ENCODE measurements around the gene LELP1.

Gene LELP1

DNA sequence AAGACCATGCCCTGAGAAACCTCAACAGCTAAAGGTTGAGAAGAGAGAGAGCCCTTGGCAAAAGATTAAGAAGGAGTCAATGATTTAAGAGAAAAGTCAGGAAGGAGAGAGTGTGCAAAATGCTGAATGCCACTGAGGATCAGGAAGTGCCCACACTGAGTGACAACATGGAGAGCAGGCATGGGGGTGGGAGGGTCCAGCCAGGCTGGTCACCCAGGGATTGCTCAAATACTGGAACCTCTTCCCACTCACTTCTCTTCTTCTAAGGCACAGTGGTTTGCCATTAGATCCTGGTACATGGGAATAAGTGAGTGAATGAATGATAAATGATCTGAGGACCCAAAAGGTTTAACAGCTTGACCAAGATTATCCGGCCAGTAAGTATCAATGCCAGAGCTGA, 25.3 kb downstream of the LELP1 start:
- no peak for DNase-seq

DNA sequence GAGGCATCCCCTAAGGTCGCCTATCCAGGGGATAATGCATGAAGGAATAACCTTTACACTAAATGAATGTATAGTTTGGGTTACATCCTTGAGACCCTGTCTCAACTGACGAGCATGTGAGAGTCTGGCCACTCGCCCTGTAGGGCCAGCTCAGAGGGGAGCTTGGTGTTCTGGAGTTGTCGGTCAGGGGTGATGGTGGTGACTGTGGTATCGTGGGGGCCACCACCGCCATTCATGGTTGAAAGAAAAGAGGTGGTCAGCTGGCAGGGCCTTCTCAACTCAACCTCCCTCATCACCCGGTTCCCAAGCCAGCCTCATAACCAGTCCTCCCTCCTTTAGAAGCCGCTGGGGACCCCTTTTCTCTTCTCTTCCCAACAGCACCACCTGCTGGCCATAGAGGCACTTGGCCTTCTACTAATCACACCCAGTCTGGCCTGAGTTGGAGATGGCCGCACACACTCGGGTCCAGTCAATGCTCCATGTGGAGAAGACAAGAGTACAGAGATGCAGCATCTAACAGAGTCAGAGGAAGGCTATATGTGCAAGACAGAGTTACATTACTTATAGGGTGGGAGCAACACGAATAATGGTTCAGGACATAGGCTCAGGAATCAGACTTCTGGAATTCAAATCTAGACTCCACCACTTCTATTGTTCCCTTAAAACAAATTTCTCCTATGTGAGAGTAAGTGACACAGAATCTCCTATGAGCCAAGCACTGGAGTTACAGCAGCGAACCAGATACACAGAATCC, 26.0 kb downstream of the LELP1 start:
- DNase-seq, result peak in 6 of 58 donors; percentile 0 to 9 (median 2)

DNA sequence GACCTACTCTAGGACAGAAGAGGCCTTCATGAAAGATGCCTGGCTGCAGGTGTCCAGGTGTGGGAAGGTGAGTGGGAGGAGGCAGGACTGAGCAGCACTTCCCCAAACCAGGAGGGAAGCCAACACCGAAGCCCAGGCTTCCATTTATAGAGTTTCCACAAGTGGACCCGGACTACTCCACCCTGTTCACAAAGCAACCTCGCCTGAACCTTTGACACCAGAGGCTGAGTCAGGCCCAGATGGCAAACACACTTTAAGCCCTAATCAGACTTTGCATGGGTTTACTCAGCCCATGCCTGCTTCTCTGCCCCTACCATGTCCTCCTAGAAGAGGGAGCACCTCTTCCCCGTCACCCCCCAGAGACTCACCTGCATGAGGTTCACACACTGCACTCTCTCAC, 28.1 kb downstream of the LELP1 start:
- DNase-seq, result no peak

DNA sequence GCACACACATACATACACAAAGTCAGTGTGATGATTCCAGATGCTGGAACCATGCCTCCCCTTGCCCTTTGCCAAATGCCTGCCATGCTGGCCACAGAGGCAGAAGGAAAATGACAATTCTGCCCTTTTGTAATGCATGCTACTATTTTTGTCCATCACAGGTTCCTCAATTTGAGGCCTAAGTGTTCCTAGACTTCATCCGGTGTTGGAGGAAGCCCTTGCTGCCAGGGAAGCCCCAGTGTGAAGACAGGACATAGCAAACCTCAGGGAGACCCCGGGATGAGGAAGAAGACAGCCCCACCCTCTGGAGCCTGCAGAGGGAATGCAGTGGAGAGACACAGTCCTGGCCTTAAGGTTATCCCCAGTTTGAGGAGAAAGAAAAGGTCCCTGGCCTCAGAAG, 28.6 kb downstream of the LELP1 start:
- no peak for DNase-seq

DNA sequence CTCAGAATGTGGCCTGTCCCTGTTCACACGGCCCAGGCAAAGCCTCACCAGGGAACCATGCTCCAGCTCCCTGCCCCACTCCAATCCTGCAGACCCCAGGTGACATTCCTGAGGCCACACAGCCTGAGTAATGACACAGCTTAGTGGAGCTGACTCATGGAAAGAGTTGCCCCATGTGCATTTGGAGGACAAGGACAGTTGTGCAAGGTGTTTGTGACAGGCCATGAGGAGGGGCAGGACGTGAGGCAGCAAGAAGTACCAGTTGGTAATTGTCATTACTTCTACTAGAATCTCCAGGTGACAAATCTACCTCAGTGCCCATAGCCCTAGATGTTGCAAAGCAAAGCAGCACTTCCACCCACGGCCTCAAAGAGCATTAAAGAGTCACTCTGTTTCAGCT, 29.3 kb downstream of the LELP1 start:
- DNase-seq, result no peak

DNA sequence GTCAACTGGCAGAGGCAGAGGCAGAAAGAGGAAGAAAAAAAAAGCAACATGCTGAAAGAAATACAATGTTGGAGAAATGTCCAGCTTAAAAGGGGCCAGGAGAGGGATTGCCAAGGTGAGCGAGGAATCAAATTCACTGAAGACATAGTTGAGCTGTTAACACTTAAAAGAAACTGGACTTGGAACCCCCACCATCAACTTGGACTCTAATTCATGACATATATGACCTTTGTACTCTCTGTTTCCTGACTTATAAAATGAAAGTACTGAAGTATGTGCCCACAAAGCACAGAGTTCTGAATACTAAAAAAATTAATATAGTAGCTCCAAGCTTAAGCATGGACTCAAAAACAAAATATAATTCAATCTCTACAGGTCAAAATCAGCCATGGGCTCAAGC, 30.2 kb downstream of the LELP1 start:
- no peak for DNase-seq

DNA sequence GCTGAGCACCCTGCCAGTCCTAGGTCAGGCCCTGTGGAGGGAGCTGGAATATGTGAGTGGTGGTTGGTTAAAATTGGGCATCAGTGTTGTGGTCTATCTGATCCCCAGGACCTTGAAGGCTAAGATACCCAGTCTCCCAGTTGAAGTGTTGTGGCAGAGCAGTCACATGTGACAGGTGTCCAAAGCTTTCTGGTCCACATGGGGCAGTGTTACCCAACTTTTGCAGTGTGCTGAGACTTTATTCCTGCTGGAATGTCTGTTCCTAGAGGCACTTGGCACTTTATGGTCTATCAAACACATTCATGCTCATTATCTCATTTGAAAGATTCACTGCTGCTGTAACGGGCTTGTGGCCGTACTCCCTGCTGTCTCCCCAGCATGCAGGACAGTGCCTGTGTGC, 35.3 kb downstream of the LELP1 start:
- no peak for DNase-seq

DNA sequence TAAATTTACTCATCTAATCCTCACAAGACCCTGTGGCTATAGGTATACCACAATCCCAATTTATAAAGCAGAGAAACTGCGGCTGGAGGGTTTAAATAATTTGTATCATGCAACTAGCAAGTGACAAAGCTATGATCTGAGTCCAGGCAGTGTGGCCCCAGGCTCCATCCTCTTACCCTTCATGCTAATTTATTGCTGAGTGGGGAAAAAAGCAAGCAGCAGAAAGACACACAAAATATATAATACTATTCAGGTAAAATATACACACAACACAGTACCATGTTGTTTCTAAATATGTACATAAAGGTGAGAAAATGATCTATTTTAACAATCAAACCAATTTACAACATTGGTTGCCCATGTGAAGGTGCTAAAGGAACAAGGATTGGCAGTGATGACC, 38.9 kb downstream of the LELP1 start:
- DNase-seq, result no peak

DNA sequence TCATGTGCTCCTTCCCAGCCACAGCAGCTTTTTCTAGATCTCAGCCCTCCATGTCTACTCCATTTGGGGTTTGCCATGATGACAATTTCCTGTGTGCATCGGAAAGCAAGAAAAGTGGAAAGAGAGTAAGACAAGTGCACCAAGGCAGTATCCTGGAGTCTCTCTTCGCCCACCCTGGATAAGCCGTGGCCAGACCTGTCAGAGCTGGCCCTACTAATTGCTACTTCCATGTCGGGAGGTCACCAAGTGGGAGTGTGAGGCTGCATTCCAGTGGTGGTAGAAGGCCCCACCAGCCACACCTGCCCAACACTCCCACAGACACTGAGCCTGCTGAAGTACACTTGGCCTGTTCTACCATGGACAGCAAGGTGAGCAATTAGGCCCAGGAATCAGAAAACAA, 42.2 kb downstream of the LELP1 start:
- no peak for DNase-seq

DNA sequence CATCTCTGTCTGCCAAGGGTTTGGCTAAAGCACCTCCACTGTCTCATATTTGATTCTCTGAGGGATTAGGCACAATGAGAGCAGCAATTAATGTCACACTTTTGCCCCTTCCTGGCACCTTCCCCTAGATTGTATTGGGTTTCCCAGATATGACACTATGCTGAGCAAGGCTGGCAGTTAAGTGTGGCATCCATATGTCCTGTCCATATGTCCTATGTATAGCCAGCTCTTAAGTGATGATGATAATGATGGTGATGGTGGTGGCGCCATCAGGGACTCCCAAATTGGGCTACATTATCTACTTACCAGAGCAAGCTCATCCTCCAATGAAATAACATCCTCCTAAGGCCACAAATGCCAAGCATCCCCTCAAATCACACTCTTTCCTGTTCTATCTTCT, 42.8 kb downstream of the LELP1 start:
- DNase-seq, result no peak

DNA sequence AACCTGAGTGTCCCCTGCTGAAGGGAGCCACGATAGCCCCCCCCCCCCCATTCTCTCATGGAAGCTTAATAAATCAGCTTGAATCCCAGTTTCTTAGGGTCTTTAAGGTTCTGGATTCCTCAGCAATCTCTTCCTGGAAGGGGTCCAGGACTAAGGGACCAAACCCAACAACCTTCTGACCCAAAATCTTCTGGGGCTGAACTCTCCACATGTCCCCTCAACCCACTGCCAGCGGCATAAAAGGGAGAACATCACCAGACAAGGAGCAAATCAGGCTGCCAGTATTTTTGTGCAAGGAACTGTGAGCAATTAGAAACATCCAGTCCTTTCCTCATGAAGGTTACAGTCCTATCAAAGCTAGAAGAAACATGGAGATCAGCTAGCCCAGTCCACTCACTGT, 43.6 kb downstream of the LELP1 start:
- DNase-seq, result no peak

DNA sequence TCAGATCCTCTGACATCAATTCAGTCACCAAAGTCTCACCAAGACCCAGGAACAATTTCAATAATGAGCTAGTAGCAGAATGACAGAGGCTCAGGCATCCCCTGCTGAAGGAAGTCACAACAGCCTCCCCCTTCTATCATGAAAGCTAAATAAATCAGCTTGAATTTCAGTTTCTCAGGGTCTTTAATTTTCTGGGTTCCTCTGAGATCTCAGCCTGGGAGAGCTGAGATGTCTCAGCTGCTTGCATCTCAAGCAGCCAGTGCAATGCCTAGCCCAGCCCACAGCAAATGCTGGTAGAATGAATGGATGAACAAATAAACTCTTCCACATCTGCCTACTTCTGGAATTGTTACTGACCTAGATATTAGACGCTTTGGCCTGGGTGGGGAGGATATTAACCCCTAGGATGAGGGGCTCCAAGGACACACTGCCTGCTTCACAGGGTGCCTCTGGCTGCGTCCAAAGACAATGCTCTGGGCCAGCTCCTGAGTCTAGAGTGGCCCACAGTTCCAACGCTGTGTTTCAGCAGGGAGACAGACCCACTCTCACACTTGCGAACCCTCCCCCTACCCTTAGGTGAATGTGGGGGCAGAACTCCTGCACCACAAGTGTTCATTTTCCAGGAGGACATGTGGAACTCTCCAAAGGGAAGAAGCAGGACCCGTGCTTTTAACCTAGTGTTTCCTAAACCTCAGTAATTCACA, 45.1 kb downstream of the LELP1 start:
- no peak for DNase-seq

DNA sequence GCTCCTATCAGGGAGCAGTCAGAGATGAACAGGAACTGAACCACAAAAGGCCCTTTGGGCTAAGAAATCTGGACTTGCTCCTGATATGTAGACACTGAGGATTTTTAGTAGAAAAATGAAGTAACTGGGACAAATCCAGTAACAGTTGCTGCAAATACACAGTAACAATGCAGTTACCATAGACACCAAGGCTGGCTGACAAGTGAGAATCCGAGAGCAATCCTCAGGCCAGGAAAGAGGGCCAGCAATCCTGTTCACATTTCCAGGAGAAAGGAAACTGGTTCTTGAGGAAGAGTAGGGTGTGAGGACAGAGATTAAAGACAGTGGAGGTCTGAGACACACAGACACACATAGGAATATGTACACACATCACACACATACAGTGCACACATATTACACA, 46.9 kb downstream of the LELP1 start:
- peak in 7 of 58 donors; percentile 3 to 40 (median 18) for DNase-seq

DNA sequence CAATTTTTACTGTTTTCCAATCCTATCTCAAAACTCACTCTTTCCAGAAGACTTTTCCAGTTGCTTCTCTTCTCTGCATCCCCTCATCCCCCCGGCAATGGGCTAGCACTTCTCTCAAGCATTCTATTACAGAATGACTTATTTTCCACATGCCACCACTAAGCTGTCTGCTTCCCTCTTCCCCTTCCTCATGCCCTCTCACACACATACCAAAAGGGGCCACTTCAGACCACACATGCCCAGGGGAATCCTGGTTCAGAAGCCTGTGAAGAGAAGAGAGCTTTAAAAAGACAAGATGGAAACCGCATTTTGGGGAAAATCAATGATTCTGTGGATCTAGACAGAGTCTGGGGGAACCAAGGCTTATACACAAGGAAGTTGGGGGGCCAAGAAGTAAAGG, 47.9 kb downstream of the LELP1 start:
- no peak for DNase-seq

DNA sequence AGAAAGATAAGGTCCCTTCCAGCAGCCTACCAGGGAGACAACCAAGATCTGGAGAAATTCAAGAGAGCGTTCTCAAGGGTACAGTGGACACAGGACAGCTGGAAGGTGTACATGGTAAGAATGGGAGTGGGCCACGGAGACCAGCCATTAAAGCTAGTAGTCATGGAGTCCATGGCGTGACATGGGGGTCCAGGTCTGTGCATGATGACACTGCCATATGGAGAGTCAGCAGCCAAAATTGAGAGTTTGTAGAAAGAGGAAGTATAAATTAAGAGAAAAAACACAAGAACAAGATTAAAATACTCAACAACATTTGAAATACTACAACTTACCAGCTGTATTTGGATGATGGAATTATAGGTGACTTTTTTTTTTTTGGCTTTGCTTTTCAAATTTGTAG, 48.3 kb downstream of the LELP1 start:
- no peak for DNase-seq

DNA sequence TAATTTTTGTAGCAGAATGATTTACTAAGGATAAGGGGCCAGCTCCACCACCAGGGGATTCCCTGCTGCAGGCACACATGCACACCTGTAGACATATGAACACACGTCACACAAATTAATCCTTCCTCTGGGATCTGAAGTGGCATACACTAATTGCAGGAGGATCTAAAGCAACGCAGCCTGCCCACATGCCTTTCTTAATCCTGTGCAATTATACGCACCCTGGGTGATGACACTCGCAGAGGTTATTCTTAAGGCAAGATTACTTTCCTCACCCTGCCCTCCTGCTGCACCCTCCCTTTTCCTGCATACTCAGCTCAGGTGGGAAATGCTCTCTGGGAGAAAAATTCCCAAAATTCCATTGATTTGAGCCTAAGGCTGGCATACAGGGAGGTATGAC, 48.8 kb downstream of the LELP1 start:
- DNase-seq, result no peak

DNA sequence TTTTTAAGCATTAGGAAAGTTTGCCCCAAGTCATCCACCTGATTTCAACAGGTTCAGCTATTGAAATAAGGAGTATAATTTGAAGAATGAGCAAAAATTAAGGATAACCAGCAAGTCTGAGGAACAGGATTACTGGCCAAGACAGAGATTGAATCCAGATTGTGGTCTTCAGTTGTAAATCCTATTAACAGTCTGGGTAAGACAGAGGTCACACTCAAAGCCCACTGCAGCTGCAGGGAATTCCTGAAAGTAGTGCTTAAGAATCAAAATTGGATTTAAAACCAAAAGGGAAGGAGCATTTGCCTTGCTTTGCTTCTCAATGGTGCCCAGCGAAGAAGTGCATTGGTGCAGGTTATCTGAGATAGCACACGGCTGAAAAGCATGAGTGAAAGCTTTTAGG, 49.8 kb downstream of the LELP1 start:
- no peak for DNase-seq

DNA sequence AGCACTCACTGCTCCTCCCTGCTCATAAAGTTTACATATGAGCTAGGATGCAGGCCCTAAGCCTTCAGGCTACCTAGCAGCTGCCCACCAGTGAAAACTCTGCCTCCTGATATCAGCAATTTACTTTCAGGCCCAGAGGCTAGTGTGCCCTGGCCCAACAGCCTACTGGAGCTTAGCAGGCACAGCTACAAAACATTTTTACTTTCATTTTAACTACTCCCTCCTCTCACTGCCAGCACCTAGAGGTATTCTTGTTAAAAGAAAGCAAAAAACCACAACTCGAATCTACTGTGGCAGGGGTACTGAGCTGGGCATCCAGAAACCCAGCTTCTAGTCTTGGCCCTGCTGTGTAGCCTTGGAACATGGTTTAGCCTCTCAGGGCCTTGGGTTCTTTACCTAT, 50.5 kb downstream of the LELP1 start:
- no peak for DNase-seq
